ENCODE measurements around the gene SLC9A9. TPM values are rescaled to one million over a fixed set of nuclear protein-coding genes. Genes with fewer than 3 reads are reported as not detected.

The SLC9A9 gene
- polyA plus RNA-seq, 2 donors, result 8.3 to 11.9 TPM

GRCh38 chr3:143469159-143469558, 379.1 kb downstream of the SLC9A9 start:
- 75 to 78% methylated on average over 5 of the region's 5 CpGs for WGBS, 2 donors
- H3K4me3 ChIP-seq (ENCODE audit: low read depth in 1 of 2, low read length in 2 of 2), result no peak overlapping the region

GRCh38 chr3:143465666-143466065, 382.6 kb downstream of the SLC9A9 start:
- Histone ChIP-seq H3K4me1 (ENCODE audit: control insufficient read depth in 2 of 2, insufficient read depth in 2 of 2, low read length in 1 of 2) (no peaks in the 10 kb centered on the region), H3K27me3 (ENCODE audit: control insufficient read depth in 1 of 2, insufficient read depth in 2 of 2, low read length in 2 of 2) (no peaks in the 10 kb centered on the region), H3K9me3 (ENCODE audit: control insufficient read depth in 2 of 2, insufficient read depth in 1 of 2, low read depth in 1 of 2, low read length in 1 of 2) (no peaks in the 10 kb centered on the region), H3K4me3 (ENCODE audit: low read depth in 1 of 2, low read length in 2 of 2) (no peak overlapping the region), H3K27ac (ENCODE audit: low read depth in 2 of 2, low read length in 1 of 2) (no peak overlapping the region), H3K36me3 (ENCODE audit: control insufficient read depth in 2 of 2, insufficient read depth in 2 of 2, low read length in 1 of 2) (peaks cover 0 to 2% of the 10 kb centered on the region in 2 donors)
- WGBS, 2 donors, result 95 to 96% methylated on average over 1 of the region's 1 CpG

More at GRCh38 chr3:143469159-143469558, 379.1 kb downstream of the SLC9A9 start:
- Histone ChIP-seq H3K4me1 (ENCODE audit: control insufficient read depth in 2 of 2, insufficient read depth in 2 of 2, low read length in 1 of 2) (no peaks in the 10 kb centered on the region), H3K27me3 (ENCODE audit: control insufficient read depth in 1 of 2, insufficient read depth in 2 of 2, low read length in 2 of 2) (no peaks in the 10 kb centered on the region), H3K27ac (ENCODE audit: low read depth in 2 of 2, low read length in 1 of 2) (no peak overlapping the region), H3K36me3 (ENCODE audit: control insufficient read depth in 2 of 2, insufficient read depth in 2 of 2, low read length in 1 of 2) (peaks cover 0 to 2% of the 10 kb centered on the region in 2 donors), H3K9me3 (ENCODE audit: control insufficient read depth in 2 of 2, insufficient read depth in 1 of 2, low read depth in 1 of 2, low read length in 1 of 2) (no peaks in the 10 kb centered on the region)

- Histone ChIP-seq H3K4me1 (ENCODE audit: control insufficient read depth in 2 of 2, insufficient read depth in 2 of 2, low read length in 1 of 2) (no peaks in the 10 kb centered on the region), H3K9me3 (ENCODE audit: control insufficient read depth in 2 of 2, insufficient read depth in 1 of 2, low read depth in 1 of 2, low read length in 1 of 2) (no peaks in the 10 kb centered on the region), H3K27me3 (ENCODE audit: control insufficient read depth in 1 of 2, insufficient read depth in 2 of 2, low read length in 2 of 2) (no peaks in the 10 kb centered on the region), H3K4me3 (ENCODE audit: low read depth in 1 of 2, low read length in 2 of 2) (no peak overlapping the region), H3K27ac (ENCODE audit: low read depth in 2 of 2, low read length in 1 of 2) (peak overlapping the region in 1 of 2 donors; percentile 31), H3K36me3 (ENCODE audit: control insufficient read depth in 2 of 2, insufficient read depth in 2 of 2, low read length in 1 of 2) (peaks cover 0 to 2% of the 10 kb centered on the region in 2 donors)
- 59 to 69% methylated on average over 2 of the region's 2 CpGs for WGBS, 2 donors
These were observed 383.4 kb downstream of the SLC9A9 start for GRCh38 chr3:143464850-143465249.

- peaks cover 0 to 1% of the 10 kb centered on the region in 2 donors for H3K36me3 ChIP-seq (ENCODE audit: control insufficient read depth in 2 of 2, insufficient read depth in 2 of 2, low read length in 1 of 2)
- H3K4me3 ChIP-seq (ENCODE audit: low read depth in 1 of 2, low read length in 2 of 2), result no peak overlapping the region
- no peaks in the 10 kb centered on the region for H3K27me3 ChIP-seq (ENCODE audit: control insufficient read depth in 1 of 2, insufficient read depth in 2 of 2, low read length in 2 of 2)
- H3K9me3 ChIP-seq (ENCODE audit: control insufficient read depth in 2 of 2, insufficient read depth in 1 of 2, low read depth in 1 of 2, low read length in 1 of 2), result no peaks in the 10 kb centered on the region
- H3K27ac ChIP-seq (ENCODE audit: low read depth in 2 of 2, low read length in 1 of 2), result no peak overlapping the region
- no peaks in the 10 kb centered on the region for H3K4me1 ChIP-seq (ENCODE audit: control insufficient read depth in 2 of 2, insufficient read depth in 2 of 2, low read length in 1 of 2)
These were observed 392.8 kb downstream of the SLC9A9 start for GRCh38 chr3:143455480-143455879.

GRCh38 chr3:143450632-143451031, 397.6 kb downstream of the SLC9A9 start:
- Histone ChIP-seq H3K36me3 (ENCODE audit: control insufficient read depth in 2 of 2, insufficient read depth in 2 of 2, low read length in 1 of 2) (peaks cover 0 to 3% of the 10 kb centered on the region in 2 donors), H3K9me3 (ENCODE audit: control insufficient read depth in 2 of 2, insufficient read depth in 1 of 2, low read depth in 1 of 2, low read length in 1 of 2) (no peaks in the 10 kb centered on the region), H3K4me1 (ENCODE audit: control insufficient read depth in 2 of 2, insufficient read depth in 2 of 2, low read length in 1 of 2) (no peaks in the 10 kb centered on the region), H3K27me3 (ENCODE audit: control insufficient read depth in 1 of 2, insufficient read depth in 2 of 2, low read length in 2 of 2) (no peaks in the 10 kb centered on the region), H3K4me3 (ENCODE audit: low read depth in 1 of 2, low read length in 2 of 2) (no peak overlapping the region), H3K27ac (ENCODE audit: low read depth in 2 of 2, low read length in 1 of 2) (no peak overlapping the region)
- WGBS, 2 donors, result 86 to 97% methylated on average over 1 of the region's 1 CpG

GRCh38 chr3:143447491-143447890, 400.8 kb downstream of the SLC9A9 start:
- H3K4me3 ChIP-seq (ENCODE audit: low read depth in 1 of 2, low read length in 2 of 2), result no peak overlapping the region
- H3K36me3 ChIP-seq (ENCODE audit: control insufficient read depth in 2 of 2, insufficient read depth in 2 of 2, low read length in 1 of 2), result peaks cover 0 to 5% of the 10 kb centered on the region in 2 donors
- H3K27ac ChIP-seq (ENCODE audit: low read depth in 2 of 2, low read length in 1 of 2), result no peak overlapping the region
- peaks cover 0 to 3% of the 10 kb centered on the region in 2 donors for H3K4me1 ChIP-seq (ENCODE audit: control insufficient read depth in 2 of 2, insufficient read depth in 2 of 2, low read length in 1 of 2)
- no peaks in the 10 kb centered on the region for H3K9me3 ChIP-seq (ENCODE audit: control insufficient read depth in 2 of 2, insufficient read depth in 1 of 2, low read depth in 1 of 2, low read length in 1 of 2)
- no peaks in the 10 kb centered on the region for H3K27me3 ChIP-seq (ENCODE audit: control insufficient read depth in 1 of 2, insufficient read depth in 2 of 2, low read length in 2 of 2)
- 83 to 87% methylated on average over 5 of the region's 5 CpGs for WGBS, 2 donors

GRCh38 chr3:143445118-143445517, 403.1 kb downstream of the SLC9A9 start:
- H3K27ac ChIP-seq (ENCODE audit: low read depth in 2 of 2, low read length in 1 of 2), result no peak overlapping the region
- H3K36me3 ChIP-seq (ENCODE audit: control insufficient read depth in 2 of 2, insufficient read depth in 2 of 2, low read length in 1 of 2), result peaks cover 0 to 5% of the 10 kb centered on the region in 2 donors
- H3K9me3 ChIP-seq (ENCODE audit: control insufficient read depth in 2 of 2, insufficient read depth in 1 of 2, low read depth in 1 of 2, low read length in 1 of 2), result no peaks in the 10 kb centered on the region
- peaks cover 0 to 3% of the 10 kb centered on the region in 2 donors for H3K4me1 ChIP-seq (ENCODE audit: control insufficient read depth in 2 of 2, insufficient read depth in 2 of 2, low read length in 1 of 2)
- H3K27me3 ChIP-seq (ENCODE audit: control insufficient read depth in 1 of 2, insufficient read depth in 2 of 2, low read length in 2 of 2), result no peaks in the 10 kb centered on the region
- WGBS, 2 donors, result 88 to 94% methylated on average over 2 of the region's 2 CpGs
- H3K4me3 ChIP-seq (ENCODE audit: low read depth in 1 of 2, low read length in 2 of 2), result no peak overlapping the region

GRCh38 chr3:143443851-143444331, 404.4 kb downstream of the SLC9A9 start:
- WGBS, 2 donors, result 35 to 40% methylated on average over 6 of the region's 6 CpGs
- Histone ChIP-seq H3K4me1 (ENCODE audit: control insufficient read depth in 2 of 2, insufficient read depth in 2 of 2, low read length in 1 of 2) (peaks cover 0 to 3% of the 10 kb centered on the region in 2 donors), H3K36me3 (ENCODE audit: control insufficient read depth in 2 of 2, insufficient read depth in 2 of 2, low read length in 1 of 2) (peaks cover 0 to 5% of the 10 kb centered on the region in 2 donors), H3K27ac (ENCODE audit: low read depth in 2 of 2, low read length in 1 of 2) (peak overlapping the region; percentile 53 to 72), H3K9me3 (ENCODE audit: control insufficient read depth in 2 of 2, insufficient read depth in 1 of 2, low read depth in 1 of 2, low read length in 1 of 2) (no peaks in the 10 kb centered on the region), H3K27me3 (ENCODE audit: control insufficient read depth in 1 of 2, insufficient read depth in 2 of 2, low read length in 2 of 2) (no peaks in the 10 kb centered on the region), H3K4me3 (ENCODE audit: low read depth in 1 of 2, low read length in 2 of 2) (no peak overlapping the region)

GRCh38 chr3:143442814-143443447, 405.3 kb downstream of the SLC9A9 start:
- H3K27me3 ChIP-seq (ENCODE audit: control insufficient read depth in 1 of 2, insufficient read depth in 2 of 2, low read length in 2 of 2), result no peaks in the 10 kb centered on the region
- WGBS, 2 donors, result 91 to 93% methylated on average over 3 of the region's 3 CpGs
- no peak overlapping the region for H3K27ac ChIP-seq (ENCODE audit: low read depth in 2 of 2, low read length in 1 of 2)

More at GRCh38 chr3:143442814-143443447, 405.3 kb downstream of the SLC9A9 start:
- Histone ChIP-seq H3K36me3 (ENCODE audit: control insufficient read depth in 2 of 2, insufficient read depth in 2 of 2, low read length in 1 of 2) (peaks cover 0 to 5% of the 10 kb centered on the region in 2 donors), H3K4me3 (ENCODE audit: low read depth in 1 of 2, low read length in 2 of 2) (no peak overlapping the region), H3K9me3 (ENCODE audit: control insufficient read depth in 2 of 2, insufficient read depth in 1 of 2, low read depth in 1 of 2, low read length in 1 of 2) (no peaks in the 10 kb centered on the region), H3K4me1 (ENCODE audit: control insufficient read depth in 2 of 2, insufficient read depth in 2 of 2, low read length in 1 of 2) (peaks cover 0 to 3% of the 10 kb centered on the region in 2 donors)
